WI38 (cell line): ENCODE results near the gene SS18L1.

ENCODE experiments used
- H3K4me3 ChIP-seq: 2 replicates; pipeline ENCODE4 v1.5.1; 2011; ENCODE audit warnings: low read depth, mild to moderate bottlenecking, control low read depth, low read length
- CTCF ChIP-seq: IDR thresholded peaks from 2 replicates; pipeline ENCODE4 v1.5.1; 2012; ENCODE audit warnings: low read depth, mild to moderate bottlenecking, control low read depth, low read length

SS18L1 gene

GRCh38 chr20:62219101-62219991, 75.8 kb downstream of the SS18L1 start:
- no peak overlapping the region for H3K4me3 ChIP-seq
- no peak for TF ChIP-seq CTCF

GRCh38 chr20:62219992-62220665, 76.6 kb downstream of the SS18L1 start, which contains the start of gene HRH3:
Gene HRH3, minus strand, starts transcription at chr20:62220278. Its CDS starts 308 bp downstream, at chr20:62219970.
- no peak for TF ChIP-seq CTCF
- no peak within 1 kb of the TSS for H3K4me3 ChIP-seq

GRCh38 chr20:62220666-62221568, 77.3 kb downstream of the SS18L1 start:
- H3K4me3 ChIP-seq: no peak overlapping the region
- TF ChIP-seq CTCF: no peak

GRCh38 chr20:62222266-62222850, 78.8 kb downstream of the SS18L1 start:
- H3K4me3 ChIP-seq: no peak overlapping the region
- no peak for TF ChIP-seq CTCF

GRCh38 chr20:62222972-62223371, 79.4 kb downstream of the SS18L1 start:
- no peak for TF ChIP-seq CTCF

GRCh38 chr20:62223571-62223970, 80.0 kb downstream of the SS18L1 start:
- H3K4me3 ChIP-seq: no peak overlapping the region
- TF ChIP-seq CTCF: no peak

More at GRCh38 chr20:62222972-62223371, 79.4 kb downstream of the SS18L1 start:
- H3K4me3 ChIP-seq: no peak overlapping the region
